BJ (cell line): ENCODE data around the gene PHF20. TPM values are rescaled to one million over a fixed set of nuclear protein-coding genes. Genes with fewer than 3 reads are reported as not detected.
"Not testable (repeated sequence)": the region's sequence is repeated elsewhere in the genome, so short reads cannot be mapped to it uniquely, and the experiment has no call there.

ENCODE experiments used
- CTCF ChIA-PET: fragments of 350-600 bp; formaldehyde crosslinking; extraction: SDS; loops from one replicate; lab custom pipeline; 2021; ENCODE audit warnings: antibody characterized with exemption, inconsistent platforms; lab: Yijun Ruan, JAX
- POLR2A ChIA-PET: fragments of 300-600 bp; sonication (Branson Sonifier 250); formaldehyde crosslinking; extraction: SDS; loops from one replicate; lab custom pipeline; 2021; ENCODE audit warnings: antibody characterized with exemption; lab: Charles Lee
- DNase-seq: peaks from one replicate; pipeline ENCODE4 v3.0.0-alpha.2; 2011; ENCODE audit warnings: low read depth
- H3K27me3 ChIP-seq: 2 replicates; pipeline ENCODE4 v1.6.0; 2011; ENCODE audit warnings: low read length; ENCODE audit not compliant: control insufficient read depth, insufficient read depth
- H3K36me3 ChIP-seq: 2 replicates; pipeline ENCODE4 v1.5.1; 2011; ENCODE audit warnings: low read length; ENCODE audit not compliant: control insufficient read depth, insufficient read depth
- H3K4me3 ChIP-seq: 2 replicates; pipeline ENCODE4 v1.5.1; 2011; ENCODE audit warnings: low read depth, mild to moderate bottlenecking, control low read depth, low read length
- CTCF ChIP-seq: IDR thresholded peaks from 2 replicates; pipeline ENCODE4 v1.5.1; 2011; ENCODE audit warnings: low read depth, mild to moderate bottlenecking, control low read depth, inconsistent platforms, low read length, moderate library complexity; ENCODE audit not compliant: insufficient read depth
- polyA plus RNA-seq: library from polyadenylated mRNA; depleted of rRNA; stranded (reverse); fragments of >200 nt; gene quantifications from 2 replicates; pipeline ENCODE4 v1.2.3, GENCODE V29; 2011

Gene PHF20
- polyA plus RNA-seq, 1 experiment: 24.9 TPM

DNA sequence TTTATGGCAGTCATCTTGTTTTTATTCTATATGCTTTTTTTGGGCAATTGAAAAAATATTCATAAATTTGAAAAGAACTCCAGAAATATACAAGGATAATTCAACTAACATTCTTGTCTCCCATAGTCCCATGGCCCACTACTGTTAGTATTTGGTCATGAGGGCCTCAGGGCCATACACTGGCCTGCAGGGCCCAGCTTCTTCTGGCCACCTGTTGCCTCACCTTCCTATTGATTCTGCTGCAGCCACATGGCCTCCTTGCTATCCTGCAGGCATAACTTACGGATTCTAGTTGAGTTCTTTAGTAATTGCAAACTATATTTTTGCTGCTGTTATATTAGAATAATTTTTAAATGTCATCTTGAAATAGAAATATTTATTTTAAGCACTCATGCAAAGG is 109.9 kb downstream of the PHF20 start:
- Histone ChIP-seq H3K4me3 (no peak overlapping the region), H3K27me3 (no peaks in the 10 kb centered on the region), H3K36me3 (peaks cover 1% of the 10 kb centered on the region; the same call in 1 of the 2 replicates)
- no peak for TF ChIP-seq CTCF
- DNase-seq: no peak
- ChIA-PET CTCF (no interaction called here), POLR2A (no interaction called here)

GRCh38 chr20:35882427-35883161 is 110.8 kb downstream of the PHF20 start:
- H3K27me3 ChIP-seq, DNase-seq, H3K4me3 ChIP-seq, H3K36me3 ChIP-seq, POLR2A ChIA-PET: not testable (repeated sequence)
- CTCF ChIA-PET: interaction anchor here (0.8 to 1.3 kb wide), 2 partner anchors 72 to 103 kb away, joined by 3 to 4 read pairs; partner anchors contain the start of gene SCAND1

DNA sequence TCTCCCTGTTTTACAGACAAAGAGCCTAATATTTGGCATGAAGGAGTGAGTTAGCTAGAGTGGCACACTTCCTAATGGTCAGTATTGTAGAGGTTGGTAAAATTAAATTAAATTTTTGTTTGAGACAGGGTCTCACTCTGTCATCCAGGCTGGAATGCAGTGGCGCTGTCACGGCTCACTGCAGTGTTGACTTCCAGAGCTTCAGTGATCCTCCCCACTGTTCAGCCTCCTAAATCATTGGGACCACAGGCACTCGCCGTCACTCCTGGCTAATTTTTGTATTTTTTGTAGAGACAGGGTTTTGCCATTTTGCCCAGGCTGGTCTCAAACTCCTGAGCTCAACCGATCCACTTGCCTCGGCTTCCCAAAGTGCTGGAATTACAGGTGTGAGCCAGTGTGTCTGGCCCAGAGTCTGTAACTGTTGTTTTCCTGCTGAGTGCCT is 111.5 kb downstream of the PHF20 start:
- no peak for DNase-seq
- peaks cover 1% of the 10 kb centered on the region; the same call in 1 of the 2 replicates for H3K36me3 ChIP-seq
- ChIA-PET POLR2A (interaction anchor here (1.2 kb wide), 1 partner anchor 141 kb away, joined by 13 read pairs; the partner anchor contains the start of gene RBM39), CTCF (interaction anchor here (0.8 to 2.1 kb wide), 7 partner anchors 8 to 420 kb away, joined by 3 to 10 read pairs (median 4); partner anchors contain the start of genes PHF20 and SCAND1)
- no peak for TF ChIP-seq CTCF
- H3K27me3 ChIP-seq: no peaks in the 10 kb centered on the region
- H3K4me3 ChIP-seq: 0 out of 2 replicates have a peak overlapping the region, but pooled peaks have one; percentile 1

DNA sequence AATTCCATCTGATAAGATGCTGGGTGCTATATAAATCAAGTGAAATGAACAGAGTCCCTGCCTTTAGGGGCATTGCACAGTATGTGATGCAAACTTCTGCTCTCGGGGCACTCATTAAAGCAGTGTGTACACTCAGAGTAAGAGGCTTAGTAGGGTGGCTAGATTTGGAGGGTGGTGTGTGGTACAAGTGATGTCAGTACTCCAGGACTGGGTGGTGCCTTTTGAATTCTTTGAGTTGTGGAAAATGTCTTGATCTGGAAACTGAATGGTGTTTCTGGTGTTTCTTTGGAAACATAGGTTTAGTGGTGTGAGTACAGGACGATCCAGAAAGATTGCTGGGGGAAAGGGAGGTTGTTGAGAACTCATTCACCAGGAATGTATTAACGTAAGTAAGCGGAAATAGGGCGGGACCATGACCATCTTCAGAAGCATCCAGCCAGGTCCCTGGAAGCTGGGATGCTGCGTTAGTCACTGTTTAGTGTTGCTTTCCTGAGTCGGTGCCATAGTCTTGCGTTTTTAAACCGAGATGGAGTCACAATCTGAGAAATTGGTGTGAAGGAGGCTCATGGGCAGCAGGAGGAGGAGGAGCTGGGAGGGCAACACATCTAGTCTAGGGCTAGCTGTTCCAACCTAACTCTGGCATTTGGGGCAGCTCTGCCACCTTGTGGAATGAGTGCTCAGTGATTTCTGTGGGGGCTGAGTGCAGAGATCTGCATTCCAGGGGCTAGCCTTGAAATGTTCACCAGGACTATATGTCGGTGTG is 112.1 kb downstream of the PHF20 start:
- POLR2A ChIA-PET: interaction anchor here (1.2 to 1.7 kb wide), 2 partner anchors 142 to 144 kb away, joined by 4 to 13 read pairs; partner anchors contain the start of gene RBM39
- H3K36me3 ChIP-seq: no peaks in the 10 kb centered on the region

GRCh38 chr20:35884541-35884865 is 112.7 kb downstream of the PHF20 start:
- Histone ChIP-seq H3K4me3 (peak overlapping the region; percentile 15), H3K36me3 (no peaks in the 10 kb centered on the region), H3K27me3 (no peaks in the 10 kb centered on the region)
- POLR2A ChIA-PET: interaction anchor here (1.2 to 1.7 kb wide), 2 partner anchors 142 to 145 kb away, joined by 4 to 13 read pairs; partner anchors contain the start of gene RBM39
- no peak for TF ChIP-seq CTCF
- DNase-seq: no peak
- CTCF ChIA-PET: interaction anchor here (0.5 to 2.1 kb wide), 15 partner anchors 9 to 360 kb away, joined by 3 to 10 read pairs (median 4); partner anchors contain the start of genes NFS1, PHF20, RBM39 and ROMO1

More for the DNA sequence above, 112.1 kb downstream of the PHF20 start:
- CTCF ChIA-PET: interaction anchor here (0.5 to 2.1 kb wide), 16 partner anchors 9 to 420 kb away, joined by 3 to 10 read pairs (median 4); partner anchors contain the start of genes NFS1, PHF20, RBM39 and ROMO1
- H3K27me3 ChIP-seq: no peaks in the 10 kb centered on the region
- peak overlapping the region; percentile 15 for H3K4me3 ChIP-seq
- peak; percentile 61 for TF ChIP-seq CTCF
- DNase-seq: peak; percentile 99
